C4-2B (cell line): ENCODE measurements around the gene FAM135A.

Experiments used
- ZFX ChIP-seq: fragments of 450-650 bp; IDR thresholded peaks from 2 replicates; pipeline ENCODE4 v1.6.1; 2017
- TF ChIP-seq, protein P1 (sequence below): fragments of 450-650 bp; conservative IDR thresholded peaks from 2 replicates; pipeline ENCODE4 v1.5.1; 2017; ENCODE audit warnings: mild to moderate bottlenecking

DNA sequence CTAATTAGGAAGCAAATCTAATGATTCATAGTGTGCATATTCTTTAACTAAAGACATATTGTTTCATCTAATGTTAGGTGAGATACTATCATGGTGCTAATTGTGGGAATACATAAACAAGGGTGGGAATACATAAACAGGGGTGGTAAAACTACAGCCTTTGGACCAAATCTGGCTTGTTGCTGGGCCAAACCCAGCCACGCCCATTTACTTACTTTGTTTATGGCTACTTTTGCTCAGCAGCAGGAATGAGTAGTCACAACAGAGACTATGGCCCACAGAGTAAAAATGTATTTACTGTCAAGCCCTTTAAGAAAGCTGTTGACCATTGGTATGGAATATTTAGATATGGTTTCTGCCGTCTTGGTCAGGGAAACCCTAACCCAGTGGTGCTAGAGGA is 31.7 kb downstream of the FAM135A start:
- TF ChIP-seq, protein P1, sequence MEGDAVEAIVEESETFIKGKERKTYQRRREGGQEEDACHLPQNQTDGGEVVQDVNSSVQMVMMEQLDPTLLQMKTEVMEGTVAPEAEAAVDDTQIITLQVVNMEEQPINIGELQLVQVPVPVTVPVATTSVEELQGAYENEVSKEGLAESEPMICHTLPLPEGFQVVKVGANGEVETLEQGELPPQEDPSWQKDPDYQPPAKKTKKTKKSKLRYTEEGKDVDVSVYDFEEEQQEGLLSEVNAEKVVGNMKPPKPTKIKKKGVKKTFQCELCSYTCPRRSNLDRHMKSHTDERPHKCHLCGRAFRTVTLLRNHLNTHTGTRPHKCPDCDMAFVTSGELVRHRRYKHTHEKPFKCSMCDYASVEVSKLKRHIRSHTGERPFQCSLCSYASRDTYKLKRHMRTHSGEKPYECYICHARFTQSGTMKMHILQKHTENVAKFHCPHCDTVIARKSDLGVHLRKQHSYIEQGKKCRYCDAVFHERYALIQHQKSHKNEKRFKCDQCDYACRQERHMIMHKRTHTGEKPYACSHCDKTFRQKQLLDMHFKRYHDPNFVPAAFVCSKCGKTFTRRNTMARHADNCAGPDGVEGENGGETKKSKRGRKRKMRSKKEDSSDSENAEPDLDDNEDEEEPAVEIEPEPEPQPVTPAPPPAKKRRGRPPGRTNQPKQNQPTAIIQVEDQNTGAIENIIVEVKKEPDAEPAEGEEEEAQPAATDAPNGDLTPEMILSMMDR = no peak
- no peak for TF ChIP-seq ZFX
